HG03565 (cell line): Measurements from ENCODE around the gene CD52.
"Not testable (repeated sequence)": the region's sequence is repeated elsewhere in the genome, so short reads cannot be mapped to it uniquely, and the experiment has no call there.

Experiments used
- ATAC-seq: cut with Tn5 transposase; IDR thresholded peaks from one replicate; pipeline ENCODE4 v1.9.1; 2021; ENCODE audit warnings: mild to moderate bottlenecking, moderate library complexity; ENCODE audit not compliant: unreplicated experiment

The CD52 gene

GRCh38 chr1:26329380-26329779, 11.6 kb downstream of the CD52 start:
- ATAC-seq = not testable (repeated sequence)

- no peak for ATAC-seq
Observed at GRCh38 chr1:26330276-26330675, 12.5 kb downstream of the CD52 start.

DNA sequence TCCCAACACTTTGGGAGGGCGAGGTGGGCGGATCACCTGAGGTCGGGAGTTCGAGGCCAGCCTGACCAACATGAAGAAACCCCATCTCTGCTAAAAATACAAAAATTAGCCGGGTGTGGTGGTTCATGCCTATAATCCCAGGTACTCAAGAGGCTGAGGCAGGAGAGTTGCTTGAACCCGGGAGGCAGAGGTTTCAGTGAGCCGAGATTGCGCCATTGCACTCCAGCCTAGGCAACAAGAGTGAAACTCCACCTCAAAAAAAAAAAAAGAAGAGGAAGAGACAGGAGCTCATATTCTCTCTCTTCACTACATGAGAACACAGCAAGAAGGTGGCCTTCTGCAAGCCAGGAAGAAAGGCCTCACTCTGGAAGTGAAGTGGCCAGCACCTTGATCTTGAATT, 15.6 kb downstream of the CD52 start:
- not testable (repeated sequence) for ATAC-seq

GRCh38 chr1:26335774-26336476, 18.2 kb downstream of the CD52 start:
- ATAC-seq = no peak

DNA sequence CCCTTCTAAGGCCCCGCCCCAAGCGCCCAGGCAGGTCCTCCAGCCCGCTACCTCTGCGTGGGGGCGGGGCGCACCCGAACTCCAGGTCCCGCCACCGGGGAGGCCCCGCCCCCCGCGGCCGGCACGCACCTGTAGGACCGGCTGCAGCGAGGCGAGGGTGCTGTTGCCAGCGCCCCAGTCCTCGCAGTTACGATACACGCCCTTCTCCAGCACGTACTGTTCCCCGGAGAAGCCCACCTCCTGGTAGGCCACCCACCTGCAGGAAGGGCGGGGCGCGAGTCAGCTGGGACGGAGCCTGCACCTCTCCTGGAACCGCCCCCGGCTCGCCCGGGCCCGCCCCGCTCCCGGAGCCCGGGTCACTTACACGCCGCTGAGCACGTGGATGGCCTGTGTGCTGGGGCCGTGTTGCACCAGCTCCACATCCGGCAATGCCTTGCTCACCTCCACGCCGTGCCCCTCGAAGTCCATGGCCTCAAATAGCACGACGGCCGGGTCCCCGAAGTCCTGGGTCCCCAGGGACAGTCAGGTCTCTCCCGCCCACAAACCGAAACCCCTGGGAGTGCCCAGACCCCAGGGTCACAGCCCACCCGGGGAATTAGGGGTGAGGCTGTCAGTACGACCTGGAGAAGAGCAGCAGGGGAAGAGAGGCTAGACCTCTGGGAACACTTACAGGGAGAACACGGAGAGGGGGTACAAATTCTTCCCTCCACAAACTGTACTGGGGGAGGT, 18.9 kb downstream of the CD52 start:
- no peak for ATAC-seq

DNA sequence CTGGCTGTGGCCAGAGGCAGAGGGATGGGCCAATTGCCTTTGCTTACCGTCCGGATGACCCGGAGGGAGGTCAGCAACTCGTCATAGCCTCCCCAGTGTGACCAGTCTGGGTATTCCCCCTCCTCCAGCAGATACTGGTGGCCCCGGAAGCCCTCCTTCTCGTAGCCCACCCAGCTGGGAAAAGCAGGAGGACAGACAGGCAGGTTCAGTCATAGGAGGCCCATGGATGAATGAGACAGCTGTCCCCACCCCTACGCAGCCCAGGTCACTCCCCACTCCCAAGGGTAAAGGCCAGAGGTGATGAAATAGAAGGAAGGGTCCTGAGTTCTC, 19.4 kb downstream of the CD52 start:
- no peak for ATAC-seq

DNA sequence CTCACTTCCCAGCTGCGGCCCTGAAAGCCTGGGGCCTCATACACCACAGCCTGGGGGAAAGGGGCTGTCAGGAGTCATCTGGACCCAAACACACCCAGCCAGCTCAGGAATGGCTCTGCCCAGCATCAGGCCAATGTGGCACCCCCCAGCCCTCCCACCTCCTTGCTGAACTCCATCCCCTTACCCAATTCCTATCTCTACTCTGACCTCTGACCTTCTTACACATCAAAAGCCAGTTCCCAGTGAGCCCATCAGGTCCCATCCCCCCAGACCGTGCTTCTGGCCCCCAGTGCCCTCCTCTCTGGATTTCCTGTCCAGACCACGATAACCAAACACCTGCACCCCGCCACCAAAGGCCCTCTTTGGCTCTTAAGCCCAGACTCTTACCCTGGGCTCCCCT, 19.9 kb downstream of the CD52 start:
- no peak for ATAC-seq

- no peak for ATAC-seq
Observed at GRCh38 chr1:26338670-26339069, 20.9 kb downstream of the CD52 start.

GRCh38 chr1:26340047-26340481, 22.3 kb downstream of the CD52 start:
- ATAC-seq = no peak

GRCh38 chr1:26344147-26344920, 26.6 kb downstream of the CD52 start:
- no peak for ATAC-seq

- ATAC-seq = no peak
Observed at GRCh38 chr1:26345718-26346117, 28.0 kb downstream of the CD52 start.

DNA sequence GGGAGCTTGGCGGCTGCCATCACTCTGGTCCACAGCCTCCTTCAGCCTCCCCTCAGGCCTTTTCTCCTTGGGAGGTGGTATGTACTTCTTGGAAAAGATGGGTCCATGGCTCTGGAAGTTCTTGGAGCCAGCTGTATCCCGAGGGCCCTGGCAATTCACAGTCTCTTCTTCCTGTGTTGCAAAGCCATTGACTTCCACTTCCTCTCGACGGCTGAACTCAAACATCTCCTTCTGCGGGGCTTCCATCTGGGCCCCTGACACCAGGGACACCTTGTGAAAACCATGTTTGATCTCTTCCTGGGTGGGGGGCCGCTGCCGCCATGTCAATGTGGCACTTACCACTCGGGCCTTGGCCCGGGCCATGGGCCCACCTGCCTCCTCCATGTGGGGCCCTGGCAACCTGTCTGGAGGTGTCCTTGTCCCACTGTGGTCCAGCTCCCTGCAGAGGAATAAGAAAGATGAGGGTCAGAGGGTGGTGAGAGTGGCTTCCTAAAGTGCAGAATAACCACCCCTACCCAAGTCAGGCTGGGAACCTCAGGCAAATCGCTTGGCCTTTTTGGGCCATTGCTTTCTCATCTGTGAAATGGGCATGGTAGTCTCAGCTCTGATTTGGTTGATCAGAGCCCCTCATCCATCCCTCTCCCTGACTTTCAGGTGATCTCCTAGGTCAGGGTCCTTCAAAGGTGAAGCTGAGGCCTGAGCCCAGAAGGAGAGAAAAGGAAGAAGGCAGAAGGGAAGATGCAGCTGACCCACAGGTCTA, 28.7 kb downstream of the CD52 start:
- ATAC-seq = no peak

DNA sequence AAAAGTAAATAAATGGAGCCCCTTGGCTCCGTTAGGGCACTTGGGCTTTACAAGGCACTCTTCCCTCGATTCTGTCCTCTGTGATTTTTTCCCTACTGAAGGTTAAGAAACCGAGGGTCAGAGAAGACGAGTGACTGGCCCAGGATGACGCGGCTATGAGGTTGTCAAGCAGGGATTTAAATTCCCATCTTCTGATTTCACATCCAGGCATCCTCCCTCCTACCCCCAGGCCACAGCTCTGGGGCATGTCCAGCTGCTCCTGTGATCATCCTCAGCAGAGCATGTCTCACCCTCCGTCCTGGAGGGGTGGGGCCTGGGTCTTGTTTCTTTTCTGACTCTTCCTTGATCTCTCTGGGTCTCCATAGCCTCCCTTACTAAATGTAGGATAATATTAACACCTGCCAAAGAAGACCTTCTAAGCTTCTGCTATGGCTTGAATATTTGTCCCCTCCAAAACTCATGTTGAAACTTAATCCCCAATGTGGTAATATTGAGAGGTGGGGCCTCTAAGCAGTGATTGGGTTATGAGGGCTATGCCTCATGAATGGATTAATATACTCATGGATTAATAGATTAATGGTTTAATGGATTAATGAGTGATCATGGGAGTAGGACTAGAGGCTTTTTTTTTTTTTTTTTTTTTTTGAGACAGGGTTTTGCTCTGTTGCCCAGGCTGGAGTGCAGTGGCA, 31.6 kb downstream of the CD52 start:
- ATAC-seq = no peak

GRCh38 chr1:26349877-26350244, 32.1 kb downstream of the CD52 start:
- ATAC-seq = no peak

- ATAC-seq = no peak
Observed at GRCh38 chr1:26350343-26350700, 32.6 kb downstream of the CD52 start.

DNA sequence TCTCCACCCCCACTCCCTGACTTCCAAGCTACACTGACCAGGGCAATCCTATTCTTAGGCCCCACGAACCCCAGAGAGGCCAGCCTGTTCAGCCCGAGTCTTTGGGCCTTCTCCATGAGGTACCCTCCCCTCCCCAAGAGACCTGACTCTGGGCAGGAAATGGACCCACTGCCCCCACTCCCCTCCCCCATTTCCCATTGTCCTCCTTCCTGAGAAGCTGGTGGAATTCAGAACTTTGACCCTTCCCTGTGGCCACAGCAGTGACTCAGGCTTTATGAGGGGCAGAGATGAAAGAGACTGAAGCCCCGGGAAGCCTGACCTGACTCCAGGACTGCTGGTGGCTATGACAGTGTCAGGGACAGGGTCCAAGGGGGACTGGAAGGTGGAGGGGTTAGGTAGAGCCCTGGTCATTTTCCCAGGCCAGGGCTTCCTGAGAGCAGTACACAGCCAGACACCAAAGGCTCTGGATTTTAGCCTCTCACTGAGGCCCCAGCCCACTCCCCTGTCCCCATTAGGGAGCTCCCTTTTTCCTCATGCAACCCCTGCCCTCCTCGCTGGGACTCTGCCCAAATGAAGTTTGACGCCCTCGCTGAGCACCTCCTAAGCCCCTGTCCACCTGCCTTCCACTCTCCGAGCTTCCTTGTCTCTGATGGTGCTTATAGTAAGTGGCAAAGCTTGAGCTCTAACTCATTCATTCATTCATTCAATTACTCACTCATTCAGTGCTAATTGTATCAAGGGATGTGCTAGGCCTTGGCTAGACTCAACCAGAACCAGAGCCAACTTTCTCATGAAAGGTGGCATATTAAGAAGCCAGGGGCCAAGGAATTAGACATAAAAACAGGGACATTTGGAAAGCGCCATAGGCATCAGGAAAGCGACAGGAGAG, 33.2 kb downstream of the CD52 start:
- no peak for ATAC-seq

- no peak for ATAC-seq
Observed at GRCh38 chr1:26351590-26352337, 34.0 kb downstream of the CD52 start.

GRCh38 chr1:26352338-26352679, 34.6 kb downstream of the CD52 start:
- ATAC-seq = no peak

DNA sequence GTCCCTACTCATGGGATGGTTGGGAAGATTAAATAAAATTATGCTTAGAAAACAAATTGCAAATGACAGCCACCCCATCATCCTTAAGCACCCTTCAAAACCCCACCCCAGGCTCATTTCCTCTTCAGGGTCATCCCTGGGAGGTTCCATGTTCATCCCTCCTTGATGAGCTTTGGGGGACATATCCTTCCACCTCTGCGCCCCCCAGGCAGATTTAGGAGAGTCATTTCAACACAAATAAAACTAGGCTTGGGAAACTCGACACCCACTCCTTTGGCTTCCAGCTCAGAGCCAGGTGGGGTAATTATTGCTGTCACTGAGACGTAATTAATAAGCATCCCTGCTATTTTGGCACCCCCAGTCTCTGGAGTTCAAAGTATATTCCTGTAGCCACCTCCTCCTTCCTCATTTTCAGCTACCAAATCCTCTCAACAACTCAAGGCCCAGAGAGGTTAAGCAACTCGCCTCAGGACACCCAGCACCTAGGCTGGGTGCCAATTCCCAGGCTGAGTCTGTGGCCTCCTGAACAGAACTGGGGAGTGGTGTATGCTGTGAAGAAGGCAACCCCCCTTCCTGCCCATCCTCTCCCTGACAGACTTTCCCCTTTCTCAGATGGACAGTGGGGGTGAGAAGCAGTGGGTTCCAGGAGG, 35.6 kb downstream of the CD52 start:
- no peak for ATAC-seq
